Vagina (tissue), 2 donors: ENCODE results near the gene CCL19.
"Not testable (repeated sequence)": the region's sequence is repeated elsewhere in the genome, so short reads cannot be mapped to it uniquely, and the experiment has no call there.

Experiments
- CTCF ChIP-seq, 3 experiments: fragments of 450-650 bp in 2 of 3; fragments of 200-600 bp in 1 of 3; sonication (generic) in 1 of 3; IDR thresholded peaks; one replicate each; pipeline ENCODE4 v1.5.1; 2017 to 2019; ENCODE audit warnings: antibody characterized with exemption in 3 of 3, mild to moderate bottlenecking in 2 of 3, moderate library complexity in 2 of 3
- POLR2A ChIP-seq, 2 donors: fragments of 450-650 bp; IDR thresholded peaks; one replicate each; pipeline ENCODE4 v1.6.1; 2017; ENCODE audit warnings: antibody characterized with exemption in 2 of 2, mild to moderate bottlenecking in 2 of 2, moderate library complexity in 2 of 2

GRCh38 chr9:34740176-34740575 lies 49.1 kb upstream of the CCL19 start:
- TF ChIP-seq CTCF, POLR2A (IDR thresholded peaks at IDR 0.05): not testable (repeated sequence)
